HG02840 (cell line): ENCODE measurements around the gene CTNS.

Experiments
- ATAC-seq: cut with Tn5 transposase; IDR thresholded peaks from one replicate; pipeline ENCODE4 v1.9.1; 2021; ENCODE audit warnings: mild to moderate bottlenecking, moderate library complexity, moderate number of reproducible peaks; ENCODE audit not compliant: unreplicated experiment, low FRiP score

CTNS gene

DNA sequence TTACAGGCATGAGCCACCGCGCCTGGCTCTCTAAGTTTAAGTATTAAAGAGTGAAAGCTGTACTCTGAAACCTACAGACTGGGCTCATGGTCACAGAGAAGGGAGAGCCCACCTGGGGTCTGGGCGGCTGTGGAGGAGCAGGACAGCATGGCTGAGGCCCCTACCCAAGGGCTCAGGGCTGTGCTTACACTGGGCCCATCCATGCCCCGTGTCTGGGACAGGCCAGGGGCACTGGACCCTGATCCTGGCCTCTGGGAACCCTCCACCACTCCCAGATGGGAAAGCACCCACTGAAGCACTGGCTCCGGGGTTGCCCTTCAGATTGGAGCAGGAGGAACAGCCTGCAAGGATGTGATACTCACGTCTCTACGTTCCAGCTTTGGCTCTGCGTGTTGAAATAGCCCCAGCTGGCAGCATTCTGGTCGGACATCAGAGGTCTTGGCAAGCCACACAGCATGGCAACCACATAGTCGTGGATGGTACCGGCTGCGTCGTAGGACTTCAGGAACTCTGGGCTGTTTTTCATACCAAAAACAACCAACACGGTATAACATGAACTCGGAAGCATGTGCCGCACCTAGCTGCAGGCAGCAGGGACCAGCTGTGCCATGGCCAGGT lies 13.5 kb upstream of the CTNS start:
- ATAC-seq, result no peak

DNA sequence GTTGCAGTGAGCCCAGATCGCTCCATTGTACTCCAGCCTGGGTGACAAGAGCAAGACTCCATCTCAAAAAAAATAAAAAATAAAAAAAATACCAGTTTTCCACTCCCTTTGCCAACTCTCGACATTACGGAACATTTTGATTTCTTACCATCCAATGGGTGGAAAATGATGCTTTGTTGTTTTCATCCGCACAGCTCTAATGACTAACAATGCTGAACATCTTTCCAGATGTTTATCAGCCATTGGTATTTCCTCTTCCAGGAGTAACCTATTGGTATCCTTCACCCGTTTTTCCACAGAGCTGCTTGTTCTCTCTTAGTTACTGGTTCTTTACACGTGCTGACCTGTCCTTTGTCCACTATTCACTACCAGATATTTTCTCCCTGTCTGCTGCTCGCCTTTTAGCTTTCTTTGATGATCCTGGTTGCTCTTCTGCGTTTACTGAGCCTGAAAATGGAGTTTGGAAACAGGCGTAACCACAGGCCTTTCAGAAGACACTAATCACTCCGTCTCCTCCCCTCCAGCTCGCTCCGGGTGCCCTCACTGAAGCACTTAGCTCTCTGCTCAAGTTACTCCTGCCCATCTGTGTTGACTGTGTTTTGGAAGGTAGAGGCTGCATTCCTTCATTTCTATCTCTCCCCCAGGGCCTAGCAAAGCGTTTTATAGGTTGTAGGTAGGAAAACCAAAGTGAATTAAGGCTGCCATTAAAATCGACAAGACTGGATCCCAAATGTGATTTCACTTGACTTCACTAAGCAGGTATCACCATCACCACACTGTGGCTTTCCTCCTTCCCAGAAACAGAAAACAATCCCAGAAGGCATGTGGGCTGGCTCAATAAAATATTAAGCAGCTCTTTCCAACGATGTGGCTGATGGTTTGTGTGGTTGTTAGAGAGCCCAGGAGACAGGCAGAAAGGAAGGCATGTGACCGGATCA lies 9.5 kb upstream of the CTNS start:
- ATAC-seq, result no peak

DNA sequence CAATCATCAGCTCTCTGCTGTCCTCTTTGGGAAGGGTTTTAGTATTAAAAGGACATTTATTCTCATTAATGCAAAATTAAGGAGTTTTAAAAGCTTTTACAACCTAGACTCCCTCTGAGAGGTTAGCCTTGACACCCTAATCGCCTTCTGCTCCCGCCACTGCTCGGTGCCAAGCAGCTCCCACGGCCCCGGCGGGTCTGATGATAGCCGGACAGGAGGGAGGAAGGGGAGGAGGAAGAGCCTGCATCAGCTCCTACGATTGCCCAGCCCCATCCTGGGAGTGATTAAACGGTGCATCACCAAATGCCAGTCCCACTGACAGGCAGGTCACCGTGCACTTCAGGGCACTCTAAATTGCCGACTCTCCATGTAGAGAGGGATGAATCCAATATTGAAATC lies 8.8 kb upstream of the CTNS start:
- ATAC-seq, result no peak

GRCh38 chr17:3630781-3631180 lies 5.8 kb upstream of the CTNS start:
- ATAC-seq, result no peak

GRCh38 chr17:3632287-3632686 lies 4.3 kb upstream of the CTNS start:
- ATAC-seq, result no peak

DNA sequence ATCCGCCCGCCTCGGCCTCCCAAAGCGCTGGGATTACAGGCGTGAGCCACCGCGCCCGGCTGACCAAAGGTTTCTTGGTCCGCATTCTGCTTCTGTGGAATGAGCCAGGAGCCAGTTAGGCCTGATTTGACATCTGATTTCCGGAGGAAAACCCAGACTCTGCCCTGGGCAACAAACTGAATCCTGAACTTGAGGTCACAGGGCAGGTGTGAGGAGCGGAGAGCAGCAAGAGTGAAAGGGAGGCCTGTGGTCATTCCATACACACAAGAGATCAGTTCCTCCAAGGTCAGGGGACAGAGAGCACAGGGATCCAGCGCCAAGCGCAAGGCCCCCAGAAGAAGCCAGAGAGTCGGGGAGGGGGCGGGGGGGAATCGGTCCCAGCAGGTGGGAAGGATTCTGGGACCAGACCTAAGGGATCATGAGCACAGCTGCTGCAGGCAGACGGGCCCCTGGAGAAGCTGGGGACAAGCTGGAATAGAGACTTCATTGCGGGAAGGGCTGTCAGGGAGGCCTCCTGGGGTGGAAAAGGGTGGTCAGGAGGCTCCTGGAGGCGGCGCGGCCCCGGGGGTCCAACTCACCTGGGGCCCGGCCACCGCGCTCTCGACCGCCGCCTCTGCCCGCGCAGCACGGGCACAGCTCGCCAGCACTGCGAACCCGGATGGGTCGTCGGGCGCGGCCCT lies 946 bp upstream of the CTNS start:
- no peak for ATAC-seq

GRCh38 chr17:3636908-3637373 lies 381 bp downstream of the CTNS start:
- peak; percentile 3 for ATAC-seq

- ATAC-seq, result no peak
Observed at GRCh38 chr17:3639981-3640596, 3.5 kb downstream of the CTNS start.

DNA sequence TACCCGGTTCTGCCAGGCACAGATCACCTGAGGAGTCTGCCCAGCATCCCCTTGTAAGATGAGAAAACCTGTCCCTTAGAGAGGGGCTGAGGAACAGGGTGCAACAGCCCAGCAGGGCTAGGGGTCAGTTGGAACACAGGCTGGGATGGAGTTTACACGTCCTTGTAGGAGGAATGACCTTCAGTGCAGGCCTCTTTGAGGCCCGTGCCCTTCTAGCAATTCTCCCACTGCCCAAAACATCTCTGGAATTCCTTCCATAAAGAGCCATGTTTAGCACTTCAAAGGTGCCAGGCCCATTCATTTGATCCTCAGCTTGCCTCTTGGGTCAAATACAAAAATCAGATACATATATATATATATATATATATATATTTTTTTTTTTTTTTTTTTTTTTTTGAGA lies 4.5 kb downstream of the CTNS start:
- no peak for ATAC-seq

DNA sequence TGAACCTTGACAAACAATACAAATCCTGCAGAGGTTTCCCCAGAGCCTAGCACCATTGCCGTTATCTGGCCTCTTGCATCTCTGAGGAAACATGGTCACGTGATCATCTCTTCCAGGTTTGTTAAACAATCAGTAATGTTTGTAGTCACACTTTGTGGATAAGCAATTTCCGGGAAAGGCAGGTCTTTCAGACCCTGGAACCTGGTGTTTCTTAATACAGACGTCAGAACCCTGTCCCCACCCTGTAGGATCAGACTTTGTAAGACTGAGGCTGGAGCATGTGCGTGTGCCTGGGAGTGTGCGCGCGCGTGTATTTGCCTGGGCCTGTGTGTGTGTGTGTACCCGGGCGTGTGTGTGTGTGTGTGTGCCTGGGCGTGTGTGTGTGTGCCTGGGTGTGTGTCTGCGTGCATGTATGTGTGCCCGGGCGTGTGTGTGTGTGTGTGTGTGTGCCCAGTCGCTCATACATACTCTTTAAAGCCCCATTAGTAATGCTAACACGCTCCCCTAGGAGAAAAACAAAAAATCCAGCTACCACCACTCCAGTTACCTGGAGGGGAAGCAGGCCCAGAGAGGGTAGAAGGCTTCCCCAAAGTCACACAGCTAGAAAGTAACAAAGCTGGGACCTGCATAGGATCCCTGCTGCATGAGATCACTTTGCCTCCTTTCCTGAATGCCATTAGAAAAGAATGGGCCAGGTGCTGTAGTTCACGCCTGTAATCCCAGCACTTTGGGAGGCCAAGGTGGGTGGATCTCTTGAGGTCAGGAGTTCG lies 5.3 kb downstream of the CTNS start:
- ATAC-seq, result no peak

- no peak for ATAC-seq
Observed at GRCh38 chr17:3643889-3644349, 7.4 kb downstream of the CTNS start.

DNA sequence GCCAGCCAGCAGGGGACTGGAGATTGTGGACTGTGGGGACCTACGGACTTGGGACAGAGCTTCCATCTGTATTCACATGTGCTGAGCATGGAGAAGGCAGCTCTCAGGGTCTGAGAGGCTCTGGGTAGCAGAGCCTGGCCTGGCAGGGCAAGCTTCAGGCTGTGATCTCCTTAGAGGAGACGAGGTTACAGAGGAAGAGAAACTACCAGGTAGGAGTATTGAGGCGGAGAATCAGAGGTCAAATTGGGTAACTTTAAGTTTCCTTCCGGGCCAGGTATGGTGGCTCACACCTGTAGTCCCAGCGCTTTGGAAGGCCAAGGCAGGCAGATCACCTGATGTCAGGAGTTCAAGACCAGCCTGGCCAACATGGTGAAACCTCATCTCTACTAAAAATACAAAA lies 8.8 kb downstream of the CTNS start:
- ATAC-seq, result no peak

GRCh38 chr17:3647251-3647650 lies 10.7 kb downstream of the CTNS start:
- no peak for ATAC-seq

GRCh38 chr17:3647769-3648555 lies 11.4 kb downstream of the CTNS start:
- no peak for ATAC-seq

DNA sequence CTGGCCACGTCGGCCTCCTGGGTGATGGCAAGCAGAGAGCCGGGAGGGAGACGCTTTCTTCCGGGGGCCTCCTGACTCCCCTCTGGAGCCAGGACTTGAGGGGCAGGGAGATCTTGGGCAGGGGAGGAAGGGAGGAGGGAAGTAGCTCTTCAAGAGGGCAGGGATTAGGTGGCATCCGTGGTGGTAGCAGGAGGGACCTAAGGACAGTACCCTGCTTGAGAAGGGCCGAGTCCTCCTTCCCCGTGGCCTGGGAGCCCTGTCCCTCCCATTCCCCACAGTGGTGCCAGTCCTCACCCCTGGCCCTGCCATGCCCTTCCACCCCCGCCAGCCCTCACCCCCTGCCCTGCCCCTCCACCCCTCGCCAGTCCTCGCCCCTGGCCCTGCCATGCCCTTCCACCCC lies 19.2 kb downstream of the CTNS start:
- ATAC-seq, result no peak

GRCh38 chr17:3656353-3656752 lies 19.8 kb downstream of the CTNS start:
- no peak for ATAC-seq

GRCh38 chr17:3656755-3657587 lies 20.4 kb downstream of the CTNS start:
- ATAC-seq, result no peak

DNA sequence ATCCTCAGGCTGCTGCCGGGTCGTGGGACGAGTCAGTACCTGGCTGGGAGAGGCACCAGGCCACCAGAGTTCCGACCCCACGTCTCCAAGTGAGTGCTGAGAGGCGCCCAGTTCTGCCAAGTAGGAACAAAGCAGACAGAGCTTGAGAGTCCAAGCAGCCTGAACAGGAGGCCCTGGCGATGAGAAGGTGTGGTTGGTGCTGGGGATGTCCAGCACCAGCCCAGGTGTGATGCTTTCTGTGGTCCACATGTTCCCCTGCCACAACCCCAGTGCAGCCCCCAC lies 21.0 kb downstream of the CTNS start:
- ATAC-seq, result no peak
